GM21423 (cell line): Measurements from ENCODE around the gene PHACTR2.
"Not testable (repeated sequence)": the region's sequence is repeated elsewhere in the genome, so short reads cannot be mapped to it uniquely, and the experiment has no call there.

Experiments used
- ATAC-seq: cut with Tn5 transposase; IDR thresholded peaks from one replicate; pipeline ENCODE4 v1.9.1; 2021; ENCODE audit warnings: mild to moderate bottlenecking, moderate library complexity; ENCODE audit not compliant: unreplicated experiment

PHACTR2 gene

DNA sequence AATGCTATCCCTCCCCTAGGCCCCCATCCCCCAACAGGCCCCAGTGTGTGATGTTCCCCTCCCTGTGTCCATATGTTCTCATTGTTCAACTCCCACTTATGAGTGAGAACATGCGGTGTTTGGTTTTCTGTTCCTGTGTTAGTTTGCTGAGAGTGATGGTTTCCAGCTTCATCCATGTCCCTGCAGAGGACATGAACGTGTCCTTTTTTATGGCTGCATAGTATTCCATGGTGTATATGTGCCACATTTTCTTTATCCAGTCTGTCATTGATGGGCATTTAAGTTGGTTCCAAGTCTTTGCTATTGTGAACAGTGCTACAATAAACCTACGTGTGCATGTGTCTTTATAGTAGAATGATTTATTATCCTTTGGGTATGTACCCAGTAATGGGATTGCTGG is 173.9 kb downstream of the PHACTR2 start:
- not testable (repeated sequence) for ATAC-seq

- ATAC-seq: not testable (repeated sequence)
These were observed 177.3 kb downstream of the PHACTR2 start for GRCh38 chr6:143855057-143855456.

DNA sequence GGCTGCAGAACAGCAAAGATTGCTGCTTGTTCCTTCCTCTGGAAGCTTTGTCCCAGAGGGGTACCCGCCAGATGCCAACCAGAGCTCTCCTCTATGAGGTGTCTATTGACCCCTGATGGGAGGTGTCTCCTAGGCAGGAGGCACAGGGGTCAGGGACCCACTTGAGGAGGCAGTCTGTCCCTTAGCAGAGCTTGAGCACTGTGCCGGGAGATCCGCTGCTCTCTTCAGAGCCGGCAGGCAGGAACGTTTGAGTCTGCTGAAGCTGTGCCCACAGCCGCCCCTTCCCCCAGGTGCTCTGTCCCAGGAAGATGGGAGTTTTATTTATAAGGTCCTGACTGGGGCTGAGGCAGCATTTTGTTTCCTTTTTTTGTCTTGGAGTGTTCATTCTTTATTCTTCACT is 179.0 kb downstream of the PHACTR2 start:
- not testable (repeated sequence) for ATAC-seq

GRCh38 chr6:143857651-143858050 is 179.9 kb downstream of the PHACTR2 start:
- ATAC-seq: no peak

GRCh38 chr6:143859891-143860660 is 182.3 kb downstream of the PHACTR2 start:
- no peak for ATAC-seq

DNA sequence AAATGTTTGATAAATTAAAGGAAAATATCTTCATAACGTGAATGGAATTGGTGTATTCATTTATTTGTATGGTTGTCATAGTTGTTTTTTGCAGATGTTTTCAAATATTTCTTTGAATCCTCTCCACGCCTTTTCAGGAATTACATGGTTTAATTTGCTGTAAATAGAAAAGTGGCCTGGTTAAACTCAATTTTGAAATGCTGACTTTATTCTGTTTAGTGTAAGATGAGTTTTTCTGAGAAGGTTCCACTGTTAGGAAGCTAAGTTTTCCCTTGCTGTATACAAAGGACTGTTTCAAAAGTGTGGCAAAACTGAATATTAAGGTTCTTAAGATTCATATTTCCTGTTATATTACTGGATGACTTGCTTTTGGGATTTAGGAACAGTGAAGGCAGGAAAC is 186.0 kb downstream of the PHACTR2 start:
- ATAC-seq: no peak

DNA sequence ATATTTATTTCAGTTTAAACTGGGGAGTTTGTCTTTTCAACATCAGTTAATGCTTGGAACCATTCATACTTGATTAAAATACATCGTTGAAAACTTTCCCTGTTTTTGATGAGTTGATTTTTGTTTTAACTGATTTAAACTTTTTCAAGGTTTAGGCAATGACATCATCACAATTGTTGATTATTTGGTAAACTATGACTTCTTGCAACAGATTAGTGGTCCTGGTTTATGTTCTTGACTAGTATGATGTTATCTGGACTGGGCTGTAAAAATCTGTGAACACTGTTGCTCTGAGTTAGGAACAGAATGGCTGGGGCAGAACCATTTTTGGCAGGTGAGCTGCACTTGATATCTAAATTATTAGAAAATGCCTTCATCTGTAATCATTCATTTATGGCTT is 186.5 kb downstream of the PHACTR2 start, which contains the start of gene ZC2HC1B:
TSS of gene ZC2HC1B (plus strand) at position 241 of the 400 bp plus-strand sequence. CDS start at position 307, 66 bp downstream.
- no peak for ATAC-seq

GRCh38 chr6:143867236-143867635 is 189.5 kb downstream of the PHACTR2 start:
- ATAC-seq: no peak

DNA sequence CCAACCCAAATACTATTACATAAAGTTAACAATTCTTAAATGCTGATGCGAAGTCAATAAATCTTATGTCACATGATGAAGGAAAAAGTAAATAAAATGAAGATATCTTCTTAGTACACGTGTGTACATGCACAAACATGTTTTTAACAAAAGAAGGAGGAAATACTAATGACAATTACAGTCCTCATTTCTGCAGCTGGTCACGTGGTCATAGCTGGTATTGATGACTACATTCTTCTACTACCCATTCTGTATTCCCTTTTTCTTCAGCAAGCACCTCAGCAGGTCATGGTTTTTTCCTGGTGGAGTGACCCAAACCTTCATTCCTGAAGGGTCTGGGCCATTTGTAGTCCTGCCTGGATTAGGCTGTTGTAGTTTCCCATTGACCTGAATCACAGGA is 191.0 kb downstream of the PHACTR2 start:
- not testable (repeated sequence) for ATAC-seq

DNA sequence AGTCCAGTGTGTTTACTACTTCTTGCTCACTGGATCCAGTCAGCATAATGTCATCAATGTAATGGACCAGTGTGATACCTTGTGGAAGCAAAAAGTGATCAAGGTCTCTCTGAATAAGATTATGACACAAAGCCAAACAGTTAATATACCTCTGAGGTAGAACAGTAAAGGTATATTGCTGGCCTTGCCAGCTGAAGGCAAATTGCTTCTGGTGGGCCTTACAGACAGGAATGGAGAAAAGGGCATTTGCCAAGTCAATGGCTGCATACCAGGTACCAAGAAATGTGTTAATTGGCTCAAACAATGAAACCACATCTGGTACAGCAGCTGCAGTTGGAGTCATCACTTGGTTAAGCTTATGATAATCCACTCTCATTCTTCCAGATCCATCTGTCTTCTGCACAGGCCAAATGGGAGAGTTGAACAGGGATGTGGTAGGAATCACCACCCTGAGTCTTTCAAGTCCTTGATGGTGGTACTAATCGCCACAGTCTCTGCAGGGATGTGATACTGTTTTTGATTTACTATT is 193.5 kb downstream of the PHACTR2 start:
- ATAC-seq: not testable (repeated sequence)

GRCh38 chr6:143872201-143872600 is 194.4 kb downstream of the PHACTR2 start:
- peak; percentile 98 for ATAC-seq

- not testable (repeated sequence) for ATAC-seq
These were observed 195.8 kb downstream of the PHACTR2 start for GRCh38 chr6:143873600-143873999.

DNA sequence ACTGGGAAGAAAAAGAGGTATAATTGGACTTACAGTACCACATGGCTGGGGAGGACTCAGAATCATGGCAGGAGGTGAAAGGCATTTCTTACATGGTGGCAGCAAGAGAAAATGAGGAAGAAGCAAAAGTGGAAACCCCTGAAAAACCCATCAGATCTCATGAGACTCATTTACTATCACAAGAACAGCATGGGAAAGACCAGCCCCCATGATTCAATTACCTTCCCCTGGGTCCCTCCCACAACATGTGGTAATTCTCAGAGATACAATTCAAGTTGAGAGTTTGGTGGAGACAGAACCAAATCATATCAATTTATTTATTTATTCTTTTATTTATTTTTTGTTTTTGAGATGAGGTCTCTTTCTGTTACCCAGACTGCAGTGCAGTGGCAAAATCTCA is 196.7 kb downstream of the PHACTR2 start:
- ATAC-seq: not testable (repeated sequence)

- no peak for ATAC-seq
These were observed 200.0 kb downstream of the PHACTR2 start for GRCh38 chr6:143877584-143878271.

DNA sequence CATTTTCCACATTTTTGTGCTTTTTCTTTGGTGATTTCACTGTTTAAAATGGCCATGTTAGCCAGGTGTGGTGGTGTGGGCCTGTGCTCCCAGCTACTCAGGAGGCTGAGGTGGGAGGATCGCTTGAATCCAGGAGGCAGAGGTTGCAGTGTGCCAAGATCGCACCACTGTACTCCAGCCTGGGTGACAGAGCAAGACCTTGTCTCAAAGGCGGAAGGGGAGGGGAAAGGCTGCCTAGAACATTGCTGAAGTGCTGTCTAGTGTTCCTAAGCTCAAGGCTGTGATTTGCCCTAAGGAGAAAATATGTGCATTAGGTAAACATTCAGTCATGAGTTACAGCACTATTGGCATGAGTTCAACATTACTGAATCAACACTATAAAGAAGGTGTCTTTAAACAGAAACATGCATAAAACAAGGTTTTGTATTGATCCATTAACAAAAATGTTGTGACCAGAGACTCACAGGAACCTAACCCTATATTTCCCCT is 200.6 kb downstream of the PHACTR2 start:
- no peak for ATAC-seq

DNA sequence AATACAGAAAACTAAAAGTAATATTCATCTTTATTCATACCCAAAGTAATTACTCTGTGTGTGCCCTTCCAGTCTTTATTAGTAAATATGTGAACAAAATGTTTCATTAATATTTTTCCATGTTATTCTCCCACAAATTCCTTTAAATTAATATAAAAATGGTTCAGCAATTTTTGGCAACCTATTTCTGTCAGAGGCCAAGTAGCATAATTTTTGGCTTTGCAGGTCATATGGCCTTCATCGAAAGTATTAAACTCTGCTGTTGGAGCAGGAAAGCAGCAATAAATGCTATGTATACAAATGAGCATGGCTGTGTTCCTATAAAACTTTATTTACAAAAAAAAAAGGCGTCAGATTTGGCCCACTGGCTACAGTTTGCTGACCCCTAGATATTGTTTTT is 202.6 kb downstream of the PHACTR2 start:
- ATAC-seq: no peak
